Measurements from ENCODE around the gene EOMES.

- TF ChIP-seq CTCF (IDR thresholded peaks at IDR 0.05; ENCODE audit: insufficient read depth, low read depth, low read length), result no peak
- no peak for TF ChIP-seq EZH2 (IDR thresholded peaks at IDR 0.05; ENCODE audit: insufficient read depth, low read length)
Measured at GRCh38 chr3:27746838-27747237, 24.7 kb upstream of the EOMES start.
